ENCODE results near the gene RAD51B.
"Not testable (repeated sequence)": the region's sequence is repeated elsewhere in the genome, so short reads cannot be mapped to it uniquely, and the experiment has no call there.

Gene RAD51B

GRCh38 chr14:67814821-67815220, 4.8 kb upstream of the RAD51B start:
- Mint-ChIP-seq H3K4me1 (peaks cover 22% of the 10 kb centered on the region), H3K9me3 (no peaks in the 10 kb centered on the region), H3K27ac (peak overlapping the region in 2 of 3 experiments; percentile 92 to 95), H3K36me3 (ENCODE audit: low read depth) (peaks cover 29% of the 10 kb centered on the region), H3K27me3 (ENCODE audit: low read depth) (no peaks in the 10 kb centered on the region), H3K4me3 (peak overlapping the region; percentile 88 to 94 (median 91))
- TF ChIP-seq CTCF (IDR thresholded peaks at IDR 0.05; ENCODE audit: unreplicated experiment in 3 of 3): no peak

DNA sequence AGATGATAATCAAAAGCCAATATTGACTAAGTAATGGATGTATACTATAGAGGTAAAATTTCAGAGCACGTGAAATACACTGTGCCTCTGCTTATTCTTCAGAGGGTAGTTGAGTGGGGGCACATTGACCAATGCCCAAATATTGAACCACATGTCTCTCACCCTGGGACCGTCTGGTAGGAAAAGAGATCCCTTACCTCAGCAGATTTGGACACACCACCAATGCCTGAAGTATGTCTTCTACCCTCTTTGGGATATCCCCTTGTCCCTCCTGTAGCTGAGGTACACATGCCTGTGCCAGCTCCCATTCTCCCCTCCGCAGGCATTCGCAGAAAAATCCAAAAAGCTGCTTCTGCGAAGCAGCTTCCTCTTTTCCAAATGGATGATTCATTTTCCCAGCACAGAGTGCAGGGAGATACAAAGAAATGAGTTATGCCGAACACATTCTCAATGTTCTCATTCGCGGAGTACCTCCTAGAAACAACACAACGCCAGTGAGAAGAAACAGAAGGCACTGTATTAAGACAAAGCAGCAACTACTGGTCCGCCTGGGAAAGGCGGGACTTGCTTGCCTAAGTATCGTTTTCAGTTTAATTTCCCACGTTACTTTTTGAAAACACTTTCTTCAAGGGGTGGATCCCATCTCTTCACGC, 3.9 kb upstream of the RAD51B start:
- no peak for TF ChIP-seq CTCF (IDR thresholded peaks at IDR 0.05; ENCODE audit: unreplicated experiment in 3 of 3)

DNA sequence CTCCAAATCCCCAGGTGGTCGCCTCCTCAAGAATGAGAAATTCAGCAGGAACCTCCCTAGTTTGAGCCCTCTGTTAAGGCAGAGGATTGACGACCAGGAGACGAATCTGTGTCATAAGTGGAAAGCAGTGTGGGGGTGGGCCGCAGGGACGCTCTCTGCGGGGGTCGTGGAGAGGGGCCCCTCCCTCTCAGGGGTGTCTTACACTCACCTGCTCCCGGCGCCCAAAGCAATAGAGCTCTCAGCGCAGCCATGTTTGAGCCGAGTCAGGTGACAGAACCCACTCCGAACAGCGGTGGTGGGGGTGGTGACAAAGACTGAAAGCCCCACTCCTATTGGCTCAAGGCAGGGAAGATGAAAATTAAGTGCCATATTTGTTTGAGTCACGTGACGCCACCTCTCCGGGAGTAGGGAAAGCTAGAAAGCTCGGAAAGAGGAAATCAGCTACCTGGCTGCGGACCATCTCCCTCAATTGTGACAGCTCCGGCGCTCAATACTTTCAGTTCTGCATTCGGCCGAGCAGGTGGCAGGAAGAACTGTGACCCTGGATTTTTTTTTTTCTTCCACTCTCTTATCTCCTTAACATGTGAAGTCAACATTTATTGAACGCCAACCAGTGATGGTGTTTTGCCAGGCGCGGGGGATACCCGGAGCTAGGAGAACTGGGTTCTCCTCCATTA, 3.1 kb upstream of the RAD51B start, which contains the start of gene ZFYVE26:
Gene ZFYVE26, minus strand, starts transcription at position 265 of the 677 bp plus-strand sequence. CDS start 627 bp downstream, outside the sequence.
- peaks cover 32% of the 10 kb centered on the region for H3K4me1 Mint-ChIP-seq
- TF ChIP-seq CTCF (IDR thresholded peaks at IDR 0.05; ENCODE audit: unreplicated experiment in 3 of 3): no peak
- H3K27me3 Mint-ChIP-seq (ENCODE audit: low read depth): no peaks in the 10 kb centered on the region
- H3K9me3 Mint-ChIP-seq: no peaks in the 10 kb centered on the region
- H3K36me3 Mint-ChIP-seq (ENCODE audit: low read depth): peaks cover 16% of the 10 kb centered on the region
- H3K27ac Mint-ChIP-seq: peak within 1 kb of the TSS; percentile 75 to 95 (median 92)
- peak within 1 kb of the TSS; percentile 88 to 98 (median 94) for H3K4me3 Mint-ChIP-seq

More for the DNA sequence above, 3.9 kb upstream of the RAD51B start:
- peak overlapping the region; percentile 75 to 95 (median 92) for H3K27ac Mint-ChIP-seq
- no peaks in the 10 kb centered on the region for H3K9me3 Mint-ChIP-seq
- H3K27me3 Mint-ChIP-seq (ENCODE audit: low read depth): no peaks in the 10 kb centered on the region
- H3K4me1 Mint-ChIP-seq: peaks cover 28% of the 10 kb centered on the region
- H3K4me3 Mint-ChIP-seq: peak overlapping the region; percentile 88 to 94 (median 91)
- H3K36me3 Mint-ChIP-seq (ENCODE audit: low read depth): peaks cover 22% of the 10 kb centered on the region

DNA sequence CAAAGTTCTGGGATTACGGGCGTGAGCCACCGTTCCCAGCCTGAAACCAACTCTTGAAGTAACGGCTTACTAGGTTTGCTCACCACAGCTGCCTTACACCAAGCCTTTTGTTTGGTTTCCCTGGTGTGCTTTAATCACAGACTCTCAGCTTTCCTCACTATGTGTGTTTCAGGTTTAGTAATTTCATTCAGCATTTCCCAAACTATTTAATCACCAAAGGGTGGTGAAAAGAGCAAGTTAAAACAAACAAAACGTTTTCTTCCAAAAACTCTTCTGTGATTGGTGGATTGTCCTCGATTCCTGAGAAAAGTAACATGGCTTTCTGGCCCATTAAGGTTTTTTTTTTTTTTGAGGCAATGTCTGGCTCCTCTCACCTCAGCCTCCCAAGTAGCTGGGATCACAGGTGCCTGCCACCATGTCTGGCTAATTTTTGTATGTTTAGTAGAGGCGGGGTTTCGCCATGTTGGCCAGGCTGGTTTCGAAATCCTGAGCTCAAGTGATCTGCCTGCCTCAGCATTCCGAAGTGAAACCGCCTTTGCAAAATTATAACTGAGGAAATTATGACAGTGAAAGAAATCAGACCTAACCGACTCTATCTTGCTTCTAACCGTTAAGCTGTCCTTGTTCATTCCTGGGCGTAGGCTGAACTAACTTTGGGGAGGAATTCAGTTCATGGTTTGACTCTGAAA, 1.7 kb upstream of the RAD51B start:
- no peak for TF ChIP-seq CTCF (IDR thresholded peaks at IDR 0.05; ENCODE audit: unreplicated experiment in 3 of 3)
- H3K36me3 Mint-ChIP-seq (ENCODE audit: low read depth): peaks cover 6% of the 10 kb centered on the region
- peaks cover 32% of the 10 kb centered on the region for H3K4me1 Mint-ChIP-seq
- H3K27ac Mint-ChIP-seq: peak overlapping the region in 2 of 3 experiments; percentile 22 to 63
- no peaks in the 10 kb centered on the region for H3K27me3 Mint-ChIP-seq (ENCODE audit: low read depth)
- H3K9me3 Mint-ChIP-seq: no peaks in the 10 kb centered on the region
- H3K4me3 Mint-ChIP-seq: peak overlapping the region; percentile 64 to 98 (median 78)

DNA sequence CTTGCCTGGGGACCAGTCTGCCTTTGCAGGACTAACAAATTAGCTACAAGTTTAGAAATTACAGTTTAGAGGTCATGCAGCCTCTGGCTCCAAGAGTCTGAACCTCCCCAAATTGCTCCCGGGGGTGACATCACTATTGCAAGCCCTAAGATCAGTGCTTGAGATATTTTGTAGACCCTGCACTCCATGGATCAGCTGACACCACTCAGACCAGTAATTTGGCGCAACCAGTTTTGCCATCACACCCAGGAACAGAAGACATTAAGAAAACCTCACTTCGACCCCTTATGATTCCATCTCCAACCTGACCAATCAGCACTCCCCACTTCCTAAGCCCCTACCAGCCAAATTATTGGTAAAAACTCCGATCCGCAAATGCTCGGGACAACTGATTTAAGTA, 1.1 kb upstream of the RAD51B start:
- not testable (repeated sequence) for H3K36me3 Mint-ChIP-seq (ENCODE audit: low read depth); H3K9me3 Mint-ChIP-seq; H3K27me3 Mint-ChIP-seq (ENCODE audit: low read depth)
- H3K4me3 Mint-ChIP-seq: peak overlapping the region; percentile 64 to 98 (median 78)
- H3K4me1 Mint-ChIP-seq: peaks cover 32% of the 10 kb centered on the region
- H3K27ac Mint-ChIP-seq: peak overlapping the region in 2 of 3 experiments; percentile 22 to 63

DNA sequence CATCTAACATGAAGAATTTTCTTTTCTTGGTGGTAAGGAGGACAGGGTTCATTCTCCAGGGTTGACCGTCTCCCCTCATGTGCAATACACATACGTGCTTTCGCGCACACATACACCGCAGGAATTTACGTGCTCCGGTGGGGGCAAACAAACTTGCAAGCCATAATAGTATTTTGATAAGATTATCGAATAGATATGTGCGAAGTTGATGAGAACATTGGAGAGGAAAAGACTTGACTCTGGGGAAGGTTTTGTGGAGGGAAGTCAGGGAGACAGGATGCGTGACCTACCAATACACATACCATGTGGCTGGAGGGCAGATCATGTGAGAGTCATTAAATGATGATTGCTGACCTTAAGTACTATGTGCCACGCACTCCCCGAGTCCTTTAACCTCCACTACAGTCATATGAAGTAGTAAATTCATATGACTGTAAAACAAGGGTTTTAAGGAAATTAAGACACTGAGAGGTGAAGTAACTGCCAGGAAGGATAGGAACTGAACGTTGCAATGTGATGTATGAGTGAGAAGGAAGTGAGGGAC, 921 bp downstream of the RAD51B start:
- H3K4me1 Mint-ChIP-seq: peaks cover 21% of the 10 kb centered on the region
- TF ChIP-seq CTCF (IDR thresholded peaks at IDR 0.05; ENCODE audit: unreplicated experiment in 3 of 3): no peak
- H3K36me3 Mint-ChIP-seq (ENCODE audit: low read depth): no peaks in the 10 kb centered on the region
- H3K4me3 Mint-ChIP-seq: peak overlapping the region; percentile 94 to 98 (median 97)
- no peaks in the 10 kb centered on the region for H3K9me3 Mint-ChIP-seq
- no peaks in the 10 kb centered on the region for H3K27me3 Mint-ChIP-seq (ENCODE audit: low read depth)
- H3K27ac Mint-ChIP-seq: peak overlapping the region; percentile 9 to 85 (median 66)

All from nephron (organoid).